HG02763 (cell line): Measurements from ENCODE around the gene JMY.

ENCODE experiments used
- ATAC-seq: cut with Tn5 transposase; IDR thresholded peaks from one replicate; pipeline ENCODE4 v1.9.1; 2021; ENCODE audit warnings: mild to moderate bottlenecking, moderate library complexity; ENCODE audit not compliant: unreplicated experiment

JMY gene

GRCh38 chr5:79235634-79236361 lies at the start of gene JMY:
JMY (plus strand) TSS chr5:79236131; CDS start chr5:79236651, 520 bp downstream.
- ATAC-seq, result peak; percentile 76

- ATAC-seq, result no peak
These were observed 49.5 kb upstream of the JMY start for GRCh38 chr5:79186455-79186854.

GRCh38 chr5:79189439-79190234 lies 46.3 kb upstream of the JMY start:
- no peak for ATAC-seq

GRCh38 chr5:79190235-79190529 lies 45.7 kb upstream of the JMY start:
- no peak for ATAC-seq

- no peak for ATAC-seq
These were observed 44.5 kb upstream of the JMY start for GRCh38 chr5:79191457-79191856.

- no peak for ATAC-seq
These were observed 42.3 kb upstream of the JMY start for GRCh38 chr5:79193643-79194042.

- no peak for ATAC-seq
These were observed 35.3 kb upstream of the JMY start for GRCh38 chr5:79200573-79201183.

- no peak for ATAC-seq
These were observed 34.7 kb upstream of the JMY start for GRCh38 chr5:79201206-79201605.

GRCh38 chr5:79202076-79202475 lies 33.9 kb upstream of the JMY start:
- ATAC-seq, result no peak

- ATAC-seq, result no peak
These were observed 30.0 kb upstream of the JMY start for GRCh38 chr5:79205965-79206364.

GRCh38 chr5:79206541-79206940 lies 29.4 kb upstream of the JMY start:
- ATAC-seq, result no peak

GRCh38 chr5:79209505-79209904 lies 26.4 kb upstream of the JMY start:
- ATAC-seq, result no peak

GRCh38 chr5:79224286-79224984 lies 11.5 kb upstream of the JMY start:
- ATAC-seq, result no peak

- ATAC-seq, result no peak
These were observed 10.9 kb upstream of the JMY start for GRCh38 chr5:79225026-79225425.

GRCh38 chr5:79225441-79225840 lies 10.5 kb upstream of the JMY start:
- no peak for ATAC-seq

GRCh38 chr5:79227484-79228025 lies 8.4 kb upstream of the JMY start:
- no peak for ATAC-seq

- peak; percentile 53 for ATAC-seq
These were observed 6.4 kb upstream of the JMY start for GRCh38 chr5:79229357-79230174.

GRCh38 chr5:79235261-79235633 lies 684 bp upstream of the JMY start:
- ATAC-seq, result no peak

- ATAC-seq, result peak; percentile 25
These were observed 535 bp downstream of the JMY start for GRCh38 chr5:79236362-79236969.
